Astrocyte (in vitro differentiated cells and primary cell): ENCODE data around the gene ATF7. TPM values are rescaled to one million over a fixed set of nuclear protein-coding genes. Genes with fewer than 3 reads are reported as not detected.

Experiments
- DNase-seq: peaks from one replicate; pipeline ENCODE4 v3.0.0-alpha.2; 2010; ENCODE audit warnings: low read depth
- FAIRE-seq: peaks from 2 replicates; lab custom pipeline; 2011; peaks lifted over from hg19 to GRCh38; lab: Jason Lieb, UNC
- H2AFZ ChIP-seq: 2 replicates; pipeline ENCODE4 v1.6.0; 2012; ENCODE audit warnings: low read depth, low read length, inconsistent platforms
- H3K27ac ChIP-seq: 2 replicates; pipeline ENCODE4 v1.5.1; 2011; ENCODE audit warnings: low read depth, low read length, inconsistent platforms
- H3K27me3 ChIP-seq: 2 replicates; pipeline ENCODE4 v1.6.0; 2011; ENCODE audit warnings: low read length, inconsistent platforms; ENCODE audit not compliant: insufficient read depth
- H3K36me3 ChIP-seq: 2 replicates; pipeline ENCODE4 v1.5.1; 2011; ENCODE audit warnings: low read length, inconsistent platforms; ENCODE audit not compliant: insufficient read depth
- H3K4me1 ChIP-seq: 2 replicates; pipeline ENCODE4 v1.5.1; 2011; ENCODE audit warnings: low read length, inconsistent platforms; ENCODE audit not compliant: insufficient read depth
- H3K4me2 ChIP-seq: 2 replicates; pipeline ENCODE4 v1.6.0; 2012; ENCODE audit warnings: low read length, inconsistent platforms
- H3K4me3 ChIP-seq: 2 replicates; pipeline ENCODE4 v1.5.1; 2011; ENCODE audit warnings: low read depth, mild to moderate bottlenecking, low read length, inconsistent platforms; ENCODE audit not compliant: insufficient read depth
- H3K79me2 ChIP-seq: 2 replicates; pipeline ENCODE4 v1.6.0; 2012; ENCODE audit warnings: mild to moderate bottlenecking, low read length, inconsistent platforms; ENCODE audit not compliant: insufficient read depth
- H3K9ac ChIP-seq: 2 replicates; pipeline ENCODE4 v1.6.0; 2012; ENCODE audit warnings: mild to moderate bottlenecking, low read length, inconsistent platforms
- H3K9me3 ChIP-seq: 2 replicates; pipeline ENCODE4 v1.5.1; 2012; ENCODE audit warnings: low read depth, mild to moderate bottlenecking, low read length, inconsistent platforms; ENCODE audit not compliant: insufficient read depth
- H4K20me1 ChIP-seq: 2 replicates; pipeline ENCODE4 v1.6.0; 2012; ENCODE audit warnings: low read length, inconsistent platforms; ENCODE audit not compliant: insufficient read depth
- H3K27ac Mint-ChIP-seq: one replicate; pipeline ENCODE4 v1.8.0; 2021; ENCODE audit warnings: mild to moderate bottlenecking, mixed read lengths; ENCODE audit not compliant: unreplicated experiment
- H3K27me3 Mint-ChIP-seq: one replicate; pipeline ENCODE4 v1.8.0; 2021; ENCODE audit warnings: low read depth, mixed read lengths; ENCODE audit not compliant: unreplicated experiment
- H3K36me3 Mint-ChIP-seq: one replicate; pipeline ENCODE4 v1.8.0; 2021; ENCODE audit warnings: low read depth, mixed read lengths; ENCODE audit not compliant: unreplicated experiment
- H3K4me1 Mint-ChIP-seq: one replicate; pipeline ENCODE4 v1.8.0; 2021; ENCODE audit warnings: low read depth, mixed read lengths; ENCODE audit not compliant: unreplicated experiment
- H3K4me3 Mint-ChIP-seq: one replicate; pipeline ENCODE4 v1.8.0; 2021; ENCODE audit warnings: mild to moderate bottlenecking, moderate library complexity, mixed read lengths; ENCODE audit not compliant: unreplicated experiment
- H3K9me3 Mint-ChIP-seq: one replicate; pipeline ENCODE4 v1.8.0; 2021; ENCODE audit warnings: mild to moderate bottlenecking, mixed read lengths; ENCODE audit not compliant: unreplicated experiment
- CTCF ChIP-seq: IDR thresholded peaks from 2 replicates; pipeline ENCODE4 v1.5.1; 2011; ENCODE audit warnings: low read depth, mild to moderate bottlenecking, inconsistent platforms, low read length, moderate library complexity; ENCODE audit not compliant: insufficient read depth
- EZH2 ChIP-seq: IDR thresholded peaks from 2 replicates; pipeline ENCODE4 v1.6.1; 2012; ENCODE audit warnings: mild to moderate bottlenecking, low read length, inconsistent platforms; ENCODE audit not compliant: insufficient read depth
- total RNA-seq: library from RNA; stranded (reverse); gene quantifications from 2 replicates; pipeline ENCODE4 v1.2.1, GENCODE V29; 2021

ATF7 gene
- total RNA-seq, 1 donor from 2014 or later, result 38.3 TPM

- Mint-ChIP-seq H3K4me3 (no peak overlapping the region), H3K27ac (no peak overlapping the region), H3K36me3 (peaks cover 13% of the 10 kb centered on the region), H3K27me3 (no peaks in the 10 kb centered on the region), H3K9me3 (no peaks in the 10 kb centered on the region), H3K4me1 (peaks cover 2% of the 10 kb centered on the region)
- H3K9ac ChIP-seq, result no peak overlapping the region
- no peaks in the 10 kb centered on the region for H3K4me1 ChIP-seq
- FAIRE-seq (no peak), DNase-seq (no peak)
- H4K20me1 ChIP-seq, result no peaks in the 10 kb centered on the region
- H3K36me3 ChIP-seq, result peaks cover 50% of the 10 kb centered on the region
- H3K79me2 ChIP-seq, result no peaks in the 10 kb centered on the region
- TF ChIP-seq CTCF, result no peak
- TF ChIP-seq EZH2, result no peak
- no peak overlapping the region for H3K27ac ChIP-seq
- H3K4me3 ChIP-seq, result no peak overlapping the region
- no peaks in the 10 kb centered on the region for H3K27me3 ChIP-seq
- no peak overlapping the region for H3K4me2 ChIP-seq
- no peaks in the 10 kb centered on the region for H3K9me3 ChIP-seq
- H2AFZ ChIP-seq, result no peak overlapping the region
These were observed 111.4 kb downstream of the ATF7 start for GRCh38 chr12:53514628-53515290.

- peaks cover 2% of the 10 kb centered on the region for H3K4me1 Mint-ChIP-seq
- H3K9ac ChIP-seq, result no peak overlapping the region
- no peak overlapping the region for H2AFZ ChIP-seq
- no peaks in the 10 kb centered on the region for H3K4me1 ChIP-seq
- no peak overlapping the region for H3K27ac ChIP-seq
- no peaks in the 10 kb centered on the region for H4K20me1 ChIP-seq
- no peaks in the 10 kb centered on the region for H3K9me3 ChIP-seq
- peaks cover 50% of the 10 kb centered on the region for H3K36me3 ChIP-seq
- H3K79me2 ChIP-seq, result no peaks in the 10 kb centered on the region
- peaks cover 13% of the 10 kb centered on the region for H3K36me3 Mint-ChIP-seq
- no peak for FAIRE-seq
- DNase-seq, result no peak
- H3K9me3 Mint-ChIP-seq, result no peaks in the 10 kb centered on the region
- H3K4me3 Mint-ChIP-seq, result no peak overlapping the region
- TF ChIP-seq EZH2, result no peak
- TF ChIP-seq CTCF, result no peak
- H3K27me3 ChIP-seq, result no peaks in the 10 kb centered on the region
- H3K4me3 ChIP-seq, result no peak overlapping the region
- H3K27me3 Mint-ChIP-seq, result no peaks in the 10 kb centered on the region
- H3K27ac Mint-ChIP-seq, result no peak overlapping the region
- no peak overlapping the region for H3K4me2 ChIP-seq
These were observed 112.3 kb downstream of the ATF7 start for GRCh38 chr12:53513712-53514410.
